Ishikawa (cell line): Measurements from ENCODE around the gene CPNE4.

Experiments used
- CEBPB ChIP-seq: IDR thresholded peaks from 2 replicates; pipeline ENCODE4 v1.6.1; 2012
- CREB1 ChIP-seq: IDR thresholded peaks from 2 replicates; pipeline ENCODE4 v1.6.1; 2012; ENCODE audit warnings: low read depth
- EGR1 ChIP-seq: IDR thresholded peaks from 2 replicates; pipeline ENCODE4 v1.6.1; 2012
- EP300 ChIP-seq: IDR thresholded peaks from 2 replicates; pipeline ENCODE4 v1.6.1; 2012; ENCODE audit warnings: borderline replicate concordance
- FOXM1 ChIP-seq: IDR thresholded peaks from 2 replicates; pipeline ENCODE4 v1.6.1; 2012; ENCODE audit warnings: low read depth, borderline replicate concordance
- MAX ChIP-seq: IDR thresholded peaks from 2 replicates; pipeline ENCODE4 v1.6.1; 2012
- NFIC ChIP-seq: IDR thresholded peaks from 2 replicates; pipeline ENCODE4 v1.6.1; 2012
- RAD21 ChIP-seq: IDR thresholded peaks from 2 replicates; pipeline ENCODE4 v1.6.1; 2012; ENCODE audit warnings: low read depth
- REST ChIP-seq: IDR thresholded peaks from 2 replicates; pipeline ENCODE4 v1.6.1; 2012; ENCODE audit warnings: low read depth, mild to moderate bottlenecking
- TAF1 ChIP-seq: IDR thresholded peaks from 2 replicates; pipeline ENCODE4 v1.6.1; 2012; ENCODE audit warnings: low read depth, mild to moderate bottlenecking
- TCF12 ChIP-seq: IDR thresholded peaks from 2 replicates; pipeline ENCODE4 v1.6.1; 2012; ENCODE audit warnings: low read depth
- TEAD4 ChIP-seq: IDR thresholded peaks from 2 replicates; pipeline ENCODE4 v1.6.1; 2012
- USF1 ChIP-seq: IDR thresholded peaks from 2 replicates; pipeline ENCODE4 v1.6.1; 2012
- YY1 ChIP-seq: IDR thresholded peaks from 2 replicates; pipeline ENCODE4 v1.6.1; 2012; ENCODE audit warnings: low read depth
- ZBTB7A ChIP-seq: IDR thresholded peaks from 2 replicates; pipeline ENCODE4 v1.6.1; 2012; ENCODE audit warnings: low read depth

Gene CPNE4

GRCh38 chr3:131762981-131763564 lies 271.7 kb downstream of the CPNE4 start:
- TF ChIP-seq YY1 (no peak), USF1 (no peak), FOXM1 (no peak), TCF12 (no peak), EP300 (no peak), NFIC (no peak), CEBPB (no peak), TAF1 (no peak), TEAD4 (no peak)

DNA sequence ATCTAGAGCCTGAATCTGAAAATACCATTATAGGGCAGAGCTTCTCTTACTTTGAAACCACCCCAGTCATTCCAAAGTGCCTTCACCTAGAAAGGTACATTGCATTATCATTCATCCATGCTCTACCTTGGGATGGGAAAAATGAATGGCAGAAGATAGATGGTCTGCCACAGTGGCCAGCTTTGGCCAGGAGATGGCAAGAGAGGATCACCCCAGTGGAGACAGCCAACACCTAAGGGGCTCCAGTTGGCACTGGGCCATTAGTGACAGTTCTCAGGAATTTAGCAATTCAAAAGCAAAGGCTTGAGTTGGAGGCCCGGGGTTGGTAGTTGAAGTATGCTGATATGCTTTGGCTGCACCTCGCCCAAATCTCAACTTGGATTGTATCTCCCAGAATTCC lies 278.4 kb downstream of the CPNE4 start:
- TF ChIP-seq TEAD4: no peak
- TF ChIP-seq CEBPB: no peak
- TF ChIP-seq FOXM1: no peak
- TF ChIP-seq RAD21: no peak
- no peak for TF ChIP-seq NFIC
- no peak for TF ChIP-seq EP300
- no peak for TF ChIP-seq TCF12
- TF ChIP-seq MAX: no peak
- TF ChIP-seq ZBTB7A: no peak
- TF ChIP-seq YY1: no peak
- no peak for TF ChIP-seq USF1
- no peak for TF ChIP-seq EGR1

GRCh38 chr3:131755380-131755779 lies 279.4 kb downstream of the CPNE4 start:
- TF ChIP-seq CREB1: no peak
- TF ChIP-seq TCF12: no peak
- no peak for TF ChIP-seq USF1
- no peak for TF ChIP-seq TAF1

- TF ChIP-seq MAX (no peak), CEBPB (no peak), REST (no peak), YY1 (no peak), EP300 (no peak), EGR1 (no peak), USF1 (no peak), TEAD4 (no peak), TAF1 (no peak), FOXM1 (no peak), CREB1 (no peak), TCF12 (no peak)
Observed at GRCh38 chr3:131750256-131750655, 284.6 kb downstream of the CPNE4 start.

- no peak for TF ChIP-seq TAF1
- TF ChIP-seq ZBTB7A: no peak
- TF ChIP-seq NFIC: no peak
- no peak for TF ChIP-seq CREB1
- no peak for TF ChIP-seq TEAD4
- TF ChIP-seq CEBPB: no peak
- no peak for TF ChIP-seq USF1
- TF ChIP-seq MAX: no peak
- TF ChIP-seq FOXM1: no peak
- TF ChIP-seq REST: no peak
- TF ChIP-seq RAD21: no peak
- no peak for TF ChIP-seq EGR1
- TF ChIP-seq TCF12: no peak
- TF ChIP-seq YY1: no peak
- no peak for TF ChIP-seq EP300
Observed at GRCh38 chr3:131749826-131750225, 285.0 kb downstream of the CPNE4 start.
